ENCODE results near the gene GNB1. TPM values are rescaled to one million over a fixed set of nuclear protein-coding genes. Genes with fewer than 3 reads are reported as not detected.
"Not testable (repeated sequence)": the region's sequence is repeated elsewhere in the genome, so short reads cannot be mapped to it uniquely, and the experiment has no call there.

Gene GNB1
- total RNA-seq, 1 donor from 2014 or later, result 427 TPM

GRCh38 chr1:1752636-1753606, 138.0 kb downstream of the GNB1 start:
- Mint-ChIP-seq H3K9me3 (ENCODE audit: unreplicated experiment) (no peaks in the 10 kb centered on the region), H3K4me1 (ENCODE audit: unreplicated experiment) (peaks cover 4% of the 10 kb centered on the region), H3K27me3 (ENCODE audit: unreplicated experiment) (peaks cover 9% of the 10 kb centered on the region), H3K36me3 (ENCODE audit: low read depth, unreplicated experiment) (peaks cover 15% of the 10 kb centered on the region), H3K27ac (ENCODE audit: unreplicated experiment) (peak overlapping the region; percentile 18), H3K4me3 (ENCODE audit: unreplicated experiment) (peak overlapping the region; percentile 25)
- no peak for DNase-seq (ENCODE audit: low spot score)
- TF ChIP-seq CTCF (IDR thresholded peaks at IDR 0.05; ENCODE audit: unreplicated experiment), result no peak

- H3K4me1 Mint-ChIP-seq (ENCODE audit: unreplicated experiment), result peaks cover 4% of the 10 kb centered on the region
- H3K36me3 Mint-ChIP-seq (ENCODE audit: low read depth, unreplicated experiment), result peaks cover 12% of the 10 kb centered on the region
- H3K4me3 Mint-ChIP-seq (ENCODE audit: unreplicated experiment), result peak overlapping the region; percentile 25
- no peak for DNase-seq (ENCODE audit: low spot score)
- H3K9me3 Mint-ChIP-seq (ENCODE audit: unreplicated experiment), result no peaks in the 10 kb centered on the region
- H3K27ac Mint-ChIP-seq (ENCODE audit: unreplicated experiment), result peak overlapping the region; percentile 18
- TF ChIP-seq CTCF (IDR thresholded peaks at IDR 0.05; ENCODE audit: unreplicated experiment), result no peak
- peaks cover 9% of the 10 kb centered on the region for H3K27me3 Mint-ChIP-seq (ENCODE audit: unreplicated experiment)
Measured at GRCh38 chr1:1752190-1752589, 138.7 kb downstream of the GNB1 start.

- H3K4me1 Mint-ChIP-seq (ENCODE audit: unreplicated experiment); H3K27ac Mint-ChIP-seq (ENCODE audit: unreplicated experiment); H3K27me3 Mint-ChIP-seq (ENCODE audit: unreplicated experiment); H3K9me3 Mint-ChIP-seq (ENCODE audit: unreplicated experiment); H3K4me3 Mint-ChIP-seq (ENCODE audit: unreplicated experiment); H3K36me3 Mint-ChIP-seq (ENCODE audit: low read depth, unreplicated experiment); DNase-seq (ENCODE audit: low spot score): not testable (repeated sequence)
Measured at GRCh38 chr1:1749941-1750340, 140.9 kb downstream of the GNB1 start.

GRCh38 chr1:1748686-1749321, 142.1 kb downstream of the GNB1 start:
- Mint-ChIP-seq H3K4me1 (ENCODE audit: unreplicated experiment) (peaks cover 4% of the 10 kb centered on the region), H3K27ac (ENCODE audit: unreplicated experiment) (no peak overlapping the region), H3K27me3 (ENCODE audit: unreplicated experiment) (peaks cover 6% of the 10 kb centered on the region), H3K9me3 (ENCODE audit: unreplicated experiment) (no peaks in the 10 kb centered on the region), H3K36me3 (ENCODE audit: low read depth, unreplicated experiment) (peaks cover 7% of the 10 kb centered on the region), H3K4me3 (ENCODE audit: unreplicated experiment) (peak overlapping the region; percentile 9)
- DNase-seq (ENCODE audit: low spot score), result no peak
- no peak for TF ChIP-seq CTCF (IDR thresholded peaks at IDR 0.05; ENCODE audit: unreplicated experiment)

- not testable (repeated sequence) for H3K27me3 Mint-ChIP-seq (ENCODE audit: unreplicated experiment); H3K4me3 Mint-ChIP-seq (ENCODE audit: unreplicated experiment); H3K9me3 Mint-ChIP-seq (ENCODE audit: unreplicated experiment); H3K36me3 Mint-ChIP-seq (ENCODE audit: low read depth, unreplicated experiment); DNase-seq (ENCODE audit: low spot score); H3K4me1 Mint-ChIP-seq (ENCODE audit: unreplicated experiment); H3K27ac Mint-ChIP-seq (ENCODE audit: unreplicated experiment)
Measured at GRCh38 chr1:1746566-1746909, 144.3 kb downstream of the GNB1 start.

- H3K27ac Mint-ChIP-seq (ENCODE audit: unreplicated experiment); H3K27me3 Mint-ChIP-seq (ENCODE audit: unreplicated experiment); H3K4me1 Mint-ChIP-seq (ENCODE audit: unreplicated experiment); H3K9me3 Mint-ChIP-seq (ENCODE audit: unreplicated experiment); H3K4me3 Mint-ChIP-seq (ENCODE audit: unreplicated experiment); H3K36me3 Mint-ChIP-seq (ENCODE audit: low read depth, unreplicated experiment): not testable (repeated sequence)
- DNase-seq (ENCODE audit: low spot score), result peak; percentile 76
Measured at GRCh38 chr1:1745651-1746565, 145.0 kb downstream of the GNB1 start.

- not testable (repeated sequence) for H3K9me3 Mint-ChIP-seq (ENCODE audit: unreplicated experiment); H3K4me1 Mint-ChIP-seq (ENCODE audit: unreplicated experiment); H3K36me3 Mint-ChIP-seq (ENCODE audit: low read depth, unreplicated experiment); H3K27ac Mint-ChIP-seq (ENCODE audit: unreplicated experiment); H3K4me3 Mint-ChIP-seq (ENCODE audit: unreplicated experiment); DNase-seq (ENCODE audit: low spot score); H3K27me3 Mint-ChIP-seq (ENCODE audit: unreplicated experiment)
Measured at GRCh38 chr1:1742529-1742928, 148.4 kb downstream of the GNB1 start.

- DNase-seq (ENCODE audit: low spot score); H3K27ac Mint-ChIP-seq (ENCODE audit: unreplicated experiment): not testable (repeated sequence)
Measured at GRCh38 chr1:1741013-1741412, 149.9 kb downstream of the GNB1 start.

More at GRCh38 chr1:1741013-1741412, 149.9 kb downstream of the GNB1 start:
- not testable (repeated sequence) for H3K36me3 Mint-ChIP-seq (ENCODE audit: low read depth, unreplicated experiment); H3K4me1 Mint-ChIP-seq (ENCODE audit: unreplicated experiment); H3K9me3 Mint-ChIP-seq (ENCODE audit: unreplicated experiment); H3K4me3 Mint-ChIP-seq (ENCODE audit: unreplicated experiment); H3K27me3 Mint-ChIP-seq (ENCODE audit: unreplicated experiment)

Data from endothelial cell (in vitro differentiated cells).